Measurements from ENCODE around the gene BBC3. TPM values are rescaled to one million over a fixed set of nuclear protein-coding genes. Genes with fewer than 3 reads are reported as not detected.
A peak's percentile ranks its signal among the peaks of the same experiment; 100 is the strongest.

BBC3 gene
- total and polyA plus RNA-seq, 2 experiments from 2014 or later: 23.4 to 31.9 TPM

DNA sequence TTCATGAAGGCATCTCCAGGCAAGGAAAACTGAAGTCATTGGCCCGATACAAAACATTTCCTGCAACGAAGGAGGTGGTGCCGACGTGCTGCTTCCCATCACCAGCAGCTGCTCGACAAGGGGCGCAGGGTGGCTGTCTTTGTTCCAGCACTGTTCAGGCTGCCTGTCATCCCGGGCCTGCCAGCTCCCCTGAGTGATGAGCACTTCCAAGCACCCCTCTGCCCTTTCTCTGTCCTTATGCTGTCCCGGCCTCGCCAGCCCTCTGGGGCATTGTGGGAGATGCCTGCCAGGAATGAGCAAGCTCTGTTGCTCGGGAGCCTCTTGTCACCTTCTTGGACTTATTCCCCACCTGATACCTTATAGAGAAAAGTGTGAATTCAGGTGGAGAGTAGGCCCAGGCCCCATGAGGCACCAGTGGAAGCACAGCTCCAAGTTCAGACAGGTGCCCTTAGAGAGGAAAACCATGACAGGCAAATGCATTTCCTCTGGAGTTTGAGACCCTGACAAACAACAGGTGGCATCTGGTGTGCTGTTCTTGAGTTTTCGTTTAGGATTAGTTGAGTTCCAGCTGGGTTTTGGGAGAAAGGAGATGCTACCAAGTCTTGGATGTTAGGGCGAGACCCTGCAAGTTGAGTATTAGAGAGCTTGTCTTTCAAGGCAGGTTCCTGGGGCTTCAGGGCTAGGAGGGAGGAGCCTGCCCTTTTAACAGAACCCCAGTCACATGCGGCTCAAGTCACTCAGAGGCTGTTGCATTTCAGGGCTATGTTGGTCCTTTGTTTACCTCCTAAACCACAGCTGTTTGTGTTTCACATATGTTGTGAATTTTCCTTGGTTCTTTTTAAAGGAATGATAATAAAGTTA is 21.4 kb downstream of the BBC3 start (continued):
- TF ChIP-seq, protein P1, sequence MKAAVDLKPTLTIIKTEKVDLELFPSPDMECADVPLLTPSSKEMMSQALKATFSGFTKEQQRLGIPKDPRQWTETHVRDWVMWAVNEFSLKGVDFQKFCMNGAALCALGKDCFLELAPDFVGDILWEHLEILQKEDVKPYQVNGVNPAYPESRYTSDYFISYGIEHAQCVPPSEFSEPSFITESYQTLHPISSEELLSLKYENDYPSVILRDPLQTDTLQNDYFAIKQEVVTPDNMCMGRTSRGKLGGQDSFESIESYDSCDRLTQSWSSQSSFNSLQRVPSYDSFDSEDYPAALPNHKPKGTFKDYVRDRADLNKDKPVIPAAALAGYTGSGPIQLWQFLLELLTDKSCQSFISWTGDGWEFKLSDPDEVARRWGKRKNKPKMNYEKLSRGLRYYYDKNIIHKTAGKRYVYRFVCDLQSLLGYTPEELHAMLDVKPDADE (IDR thresholded peaks at IDR 0.05): no peak
- TF ChIP-seq ZNF331 (CRISPR knock-in tag; IDR thresholded peaks at IDR 0.05; ENCODE audit: low read depth) (no peak), NANOG (IDR thresholded peaks at IDR 0.05; ENCODE audit: borderline replicate concordance) (no peak), JUNB (IDR thresholded peaks at IDR 0.05; ENCODE audit: unreplicated experiment) (no peak)
- TF ChIP-seq, protein P2, sequence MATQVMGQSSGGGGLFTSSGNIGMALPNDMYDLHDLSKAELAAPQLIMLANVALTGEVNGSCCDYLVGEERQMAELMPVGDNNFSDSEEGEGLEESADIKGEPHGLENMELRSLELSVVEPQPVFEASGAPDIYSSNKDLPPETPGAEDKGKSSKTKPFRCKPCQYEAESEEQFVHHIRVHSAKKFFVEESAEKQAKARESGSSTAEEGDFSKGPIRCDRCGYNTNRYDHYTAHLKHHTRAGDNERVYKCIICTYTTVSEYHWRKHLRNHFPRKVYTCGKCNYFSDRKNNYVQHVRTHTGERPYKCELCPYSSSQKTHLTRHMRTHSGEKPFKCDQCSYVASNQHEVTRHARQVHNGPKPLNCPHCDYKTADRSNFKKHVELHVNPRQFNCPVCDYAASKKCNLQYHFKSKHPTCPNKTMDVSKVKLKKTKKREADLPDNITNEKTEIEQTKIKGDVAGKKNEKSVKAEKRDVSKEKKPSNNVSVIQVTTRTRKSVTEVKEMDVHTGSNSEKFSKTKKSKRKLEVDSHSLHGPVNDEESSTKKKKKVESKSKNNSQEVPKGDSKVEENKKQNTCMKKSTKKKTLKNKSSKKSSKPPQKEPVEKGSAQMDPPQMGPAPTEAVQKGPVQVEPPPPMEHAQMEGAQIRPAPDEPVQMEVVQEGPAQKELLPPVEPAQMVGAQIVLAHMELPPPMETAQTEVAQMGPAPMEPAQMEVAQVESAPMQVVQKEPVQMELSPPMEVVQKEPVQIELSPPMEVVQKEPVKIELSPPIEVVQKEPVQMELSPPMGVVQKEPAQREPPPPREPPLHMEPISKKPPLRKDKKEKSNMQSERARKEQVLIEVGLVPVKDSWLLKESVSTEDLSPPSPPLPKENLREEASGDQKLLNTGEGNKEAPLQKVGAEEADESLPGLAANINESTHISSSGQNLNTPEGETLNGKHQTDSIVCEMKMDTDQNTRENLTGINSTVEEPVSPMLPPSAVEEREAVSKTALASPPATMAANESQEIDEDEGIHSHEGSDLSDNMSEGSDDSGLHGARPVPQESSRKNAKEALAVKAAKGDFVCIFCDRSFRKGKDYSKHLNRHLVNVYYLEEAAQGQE (IDR thresholded peaks at IDR 0.05; ENCODE audit: unreplicated experiment): no peak

DNA sequence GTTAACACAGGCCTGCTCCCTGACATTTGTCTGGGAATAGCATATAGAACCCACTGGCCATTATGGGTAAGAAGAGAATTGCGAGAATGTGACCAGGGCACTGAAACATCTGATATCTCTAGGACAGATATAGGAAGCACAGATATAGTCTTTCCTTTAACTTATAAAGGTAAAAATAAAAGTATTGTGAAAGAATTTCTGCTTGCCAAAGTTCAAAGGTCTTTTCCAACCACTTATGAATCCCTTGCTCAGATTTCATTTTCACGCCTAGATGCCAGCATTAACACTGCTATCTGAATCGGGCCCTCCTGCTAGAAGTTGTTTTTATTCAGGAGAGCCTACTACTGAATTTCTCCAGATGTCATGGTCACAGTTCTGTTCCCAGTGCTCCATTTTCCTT is 27.7 kb downstream of the BBC3 start:
- Mint-ChIP-seq H3K36me3 (ENCODE audit: low read depth) (peaks cover 84% of the 10 kb centered on the region), H3K4me1 (no peaks in the 10 kb centered on the region), H3K27ac (peak overlapping the region; percentile 28; the same call in 1 of the 2 replicates), H3K4me3 (no peak overlapping the region), H3K9me3 (no peaks in the 10 kb centered on the region), H3K27me3 (ENCODE audit: insufficient read depth, low read depth, poor library complexity) (peaks cover 11% of the 10 kb centered on the region)
- 0 out of 2 replicates have a peak, but pooled peaks cover 3% of the 10 kb centered on the region for H3K79me2 ChIP-seq (replicated peaks; ENCODE audit: insufficient read depth)
- no peaks in the 10 kb centered on the region for H3K9me2 ChIP-seq (ENCODE audit: insufficient read depth)
- H3F3A ChIP-seq (replicated peaks; ENCODE audit: low read depth): peaks cover 32% of the 10 kb centered on the region
- peaks cover 22% of the 10 kb centered on the region for H4K20me1 ChIP-seq (replicated peaks; ENCODE audit: insufficient read depth)
- H3K27me3 ChIP-seq (ENCODE audit: insufficient read depth): no peaks in the 10 kb centered on the region
- peak overlapping the region; percentile 59; the same call in 1 of the 2 replicates for H3K27ac ChIP-seq (ENCODE audit: low read depth)
- H3K36me3 ChIP-seq (ENCODE audit: insufficient read depth): peaks cover 55% of the 10 kb centered on the region
- DNase-seq (ENCODE audit: low spot score) (no peak), ATAC-seq (no peak)
- H2AFZ ChIP-seq: no peak overlapping the region
- no peaks in the 10 kb centered on the region for H3K4me1 ChIP-seq (ENCODE audit: insufficient read depth)
- no peak overlapping the region for H3K4me2 ChIP-seq
- H3K4me3 ChIP-seq: no peak overlapping the region
- TF ChIP-seq, protein P1 (IDR thresholded peaks at IDR 0.05): no peak
- no peak for TF ChIP-seq ZNF331 (CRISPR knock-in tag; IDR thresholded peaks at IDR 0.05; ENCODE audit: low read depth)
- TF ChIP-seq, protein P3, sequence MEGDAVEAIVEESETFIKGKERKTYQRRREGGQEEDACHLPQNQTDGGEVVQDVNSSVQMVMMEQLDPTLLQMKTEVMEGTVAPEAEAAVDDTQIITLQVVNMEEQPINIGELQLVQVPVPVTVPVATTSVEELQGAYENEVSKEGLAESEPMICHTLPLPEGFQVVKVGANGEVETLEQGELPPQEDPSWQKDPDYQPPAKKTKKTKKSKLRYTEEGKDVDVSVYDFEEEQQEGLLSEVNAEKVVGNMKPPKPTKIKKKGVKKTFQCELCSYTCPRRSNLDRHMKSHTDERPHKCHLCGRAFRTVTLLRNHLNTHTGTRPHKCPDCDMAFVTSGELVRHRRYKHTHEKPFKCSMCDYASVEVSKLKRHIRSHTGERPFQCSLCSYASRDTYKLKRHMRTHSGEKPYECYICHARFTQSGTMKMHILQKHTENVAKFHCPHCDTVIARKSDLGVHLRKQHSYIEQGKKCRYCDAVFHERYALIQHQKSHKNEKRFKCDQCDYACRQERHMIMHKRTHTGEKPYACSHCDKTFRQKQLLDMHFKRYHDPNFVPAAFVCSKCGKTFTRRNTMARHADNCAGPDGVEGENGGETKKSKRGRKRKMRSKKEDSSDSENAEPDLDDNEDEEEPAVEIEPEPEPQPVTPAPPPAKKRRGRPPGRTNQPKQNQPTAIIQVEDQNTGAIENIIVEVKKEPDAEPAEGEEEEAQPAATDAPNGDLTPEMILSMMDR (conservative IDR thresholded peaks at IDR 0.05; ENCODE audit: low read depth in 2 of 2): no peak
- TF ChIP-seq EZH2 (IDR thresholded peaks at IDR 0.05; ENCODE audit: low read depth, unreplicated experiment): no peak
- TF ChIP-seq ZNF114 (CRISPR knock-in tag; IDR thresholded peaks at IDR 0.05): no peak
- TF ChIP-seq POLR2AphosphoS5 (IDR thresholded peaks at IDR 0.05; ENCODE audit: low read depth): no peak
- TF ChIP-seq, protein P2 (IDR thresholded peaks at IDR 0.05; ENCODE audit: unreplicated experiment): no peak
- no peak for TF ChIP-seq EZH2phosphoT487 (IDR thresholded peaks at IDR 0.05; ENCODE audit: unreplicated experiment)
- no peak for TF ChIP-seq NANOG (IDR thresholded peaks at IDR 0.05; ENCODE audit: borderline replicate concordance)
- no peak for TF ChIP-seq JUNB (IDR thresholded peaks at IDR 0.05; ENCODE audit: unreplicated experiment)
- no peak for TF ChIP-seq STAT1 (IDR thresholded peaks at IDR 0.05; ENCODE audit: unreplicated experiment)
- TF ChIP-seq CREB1 (CRISPR knock-in tag; IDR thresholded peaks at IDR 0.05; ENCODE audit: low read depth): no peak

Data from GM23338 (cell line).